Astrocyte (in vitro differentiated cells and primary cell): ENCODE results near the gene RALGDS. TPM values are rescaled to one million over a fixed set of nuclear protein-coding genes. Genes with fewer than 3 reads are reported as not detected.

Experiments
- DNase-seq: peaks from one replicate; pipeline ENCODE4 v3.0.0-alpha.2; 2010; ENCODE audit warnings: low read depth
- FAIRE-seq: peaks from 2 replicates; lab custom pipeline; 2011; peaks lifted over from hg19 to GRCh38; lab: Jason Lieb, UNC
- H2AFZ ChIP-seq: 2 replicates; pipeline ENCODE4 v1.6.0; 2012; ENCODE audit warnings: low read depth, low read length, inconsistent platforms
- H3K27ac ChIP-seq: 2 replicates; pipeline ENCODE4 v1.5.1; 2011; ENCODE audit warnings: low read depth, low read length, inconsistent platforms
- H3K27me3 ChIP-seq: 2 replicates; pipeline ENCODE4 v1.6.0; 2011; ENCODE audit warnings: low read length, inconsistent platforms; ENCODE audit not compliant: insufficient read depth
- H3K36me3 ChIP-seq: 2 replicates; pipeline ENCODE4 v1.5.1; 2011; ENCODE audit warnings: low read length, inconsistent platforms; ENCODE audit not compliant: insufficient read depth
- H3K4me1 ChIP-seq: 2 replicates; pipeline ENCODE4 v1.5.1; 2011; ENCODE audit warnings: low read length, inconsistent platforms; ENCODE audit not compliant: insufficient read depth
- H3K4me2 ChIP-seq: 2 replicates; pipeline ENCODE4 v1.6.0; 2012; ENCODE audit warnings: low read length, inconsistent platforms
- H3K4me3 ChIP-seq: 2 replicates; pipeline ENCODE4 v1.5.1; 2011; ENCODE audit warnings: low read depth, mild to moderate bottlenecking, low read length, inconsistent platforms; ENCODE audit not compliant: insufficient read depth
- H3K79me2 ChIP-seq: 2 replicates; pipeline ENCODE4 v1.6.0; 2012; ENCODE audit warnings: mild to moderate bottlenecking, low read length, inconsistent platforms; ENCODE audit not compliant: insufficient read depth
- H3K9ac ChIP-seq: 2 replicates; pipeline ENCODE4 v1.6.0; 2012; ENCODE audit warnings: mild to moderate bottlenecking, low read length, inconsistent platforms
- H3K9me3 ChIP-seq: 2 replicates; pipeline ENCODE4 v1.5.1; 2012; ENCODE audit warnings: low read depth, mild to moderate bottlenecking, low read length, inconsistent platforms; ENCODE audit not compliant: insufficient read depth
- H4K20me1 ChIP-seq: 2 replicates; pipeline ENCODE4 v1.6.0; 2012; ENCODE audit warnings: low read length, inconsistent platforms; ENCODE audit not compliant: insufficient read depth
- H3K27ac Mint-ChIP-seq: one replicate; pipeline ENCODE4 v1.8.0; 2021; ENCODE audit warnings: mild to moderate bottlenecking, mixed read lengths; ENCODE audit not compliant: unreplicated experiment
- H3K27me3 Mint-ChIP-seq: one replicate; pipeline ENCODE4 v1.8.0; 2021; ENCODE audit warnings: low read depth, mixed read lengths; ENCODE audit not compliant: unreplicated experiment
- H3K36me3 Mint-ChIP-seq: one replicate; pipeline ENCODE4 v1.8.0; 2021; ENCODE audit warnings: low read depth, mixed read lengths; ENCODE audit not compliant: unreplicated experiment
- H3K4me1 Mint-ChIP-seq: one replicate; pipeline ENCODE4 v1.8.0; 2021; ENCODE audit warnings: low read depth, mixed read lengths; ENCODE audit not compliant: unreplicated experiment
- H3K4me3 Mint-ChIP-seq: one replicate; pipeline ENCODE4 v1.8.0; 2021; ENCODE audit warnings: mild to moderate bottlenecking, moderate library complexity, mixed read lengths; ENCODE audit not compliant: unreplicated experiment
- H3K9me3 Mint-ChIP-seq: one replicate; pipeline ENCODE4 v1.8.0; 2021; ENCODE audit warnings: mild to moderate bottlenecking, mixed read lengths; ENCODE audit not compliant: unreplicated experiment
- CTCF ChIP-seq: IDR thresholded peaks from 2 replicates; pipeline ENCODE4 v1.5.1; 2011; ENCODE audit warnings: low read depth, mild to moderate bottlenecking, inconsistent platforms, low read length, moderate library complexity; ENCODE audit not compliant: insufficient read depth
- EZH2 ChIP-seq: IDR thresholded peaks from 2 replicates; pipeline ENCODE4 v1.6.1; 2012; ENCODE audit warnings: mild to moderate bottlenecking, low read length, inconsistent platforms; ENCODE audit not compliant: insufficient read depth
- total RNA-seq: library from RNA; stranded (reverse); gene quantifications from 2 replicates; pipeline ENCODE4 v1.2.1, GENCODE V29; 2021

Gene RALGDS
- total RNA-seq, 1 donor from 2014 or later: 46.6 TPM

GRCh38 chr9:133120501-133121197 is 391 bp downstream of the RALGDS start:
- H3K9me3 Mint-ChIP-seq: no peaks in the 10 kb centered on the region
- peak overlapping the region; percentile 94 for H3K4me2 ChIP-seq
- H2AFZ ChIP-seq: peak overlapping the region; percentile 70
- H3K36me3 Mint-ChIP-seq: peaks cover 6% of the 10 kb centered on the region
- H4K20me1 ChIP-seq: peaks cover 84% of the 10 kb centered on the region
- no peak for DNase-seq
- no peaks in the 10 kb centered on the region for H3K36me3 ChIP-seq
- no peak for TF ChIP-seq CTCF
- TF ChIP-seq EZH2: no peak
- no peak overlapping the region for H3K27ac ChIP-seq
- H3K9me3 ChIP-seq: no peaks in the 10 kb centered on the region
- H3K27me3 Mint-ChIP-seq: no peaks in the 10 kb centered on the region
- H3K79me2 ChIP-seq: peaks cover 49% of the 10 kb centered on the region
- peaks cover 26% of the 10 kb centered on the region for H3K4me1 Mint-ChIP-seq
- H3K4me3 ChIP-seq: peak overlapping the region; percentile 65
- peak overlapping the region; percentile 86 for H3K4me3 Mint-ChIP-seq
- no peak for FAIRE-seq
- no peaks in the 10 kb centered on the region for H3K27me3 ChIP-seq
- peak overlapping the region; percentile 76 for H3K9ac ChIP-seq
- no peak overlapping the region for H3K27ac Mint-ChIP-seq
- H3K4me1 ChIP-seq: peaks cover 43% of the 10 kb centered on the region

GRCh38 chr9:133119846-133120500 is 1.1 kb downstream of the RALGDS start:
- Histone ChIP-seq H3K9me3 (no peaks in the 10 kb centered on the region), H4K20me1 (peaks cover 78% of the 10 kb centered on the region), H3K27me3 (no peaks in the 10 kb centered on the region), H3K4me1 (peaks cover 50% of the 10 kb centered on the region), H3K4me2 (peak overlapping the region; percentile 94), H2AFZ (no peak overlapping the region), H3K27ac (no peak overlapping the region), H3K4me3 (peak overlapping the region; percentile 65), H3K9ac (peak overlapping the region; percentile 76), H3K79me2 (peaks cover 54% of the 10 kb centered on the region), H3K36me3 (no peaks in the 10 kb centered on the region)
- Mint-ChIP-seq H3K4me1 (peaks cover 31% of the 10 kb centered on the region), H3K27ac (no peak overlapping the region), H3K9me3 (no peaks in the 10 kb centered on the region), H3K4me3 (peak overlapping the region; percentile 86), H3K36me3 (peaks cover 4% of the 10 kb centered on the region), H3K27me3 (no peaks in the 10 kb centered on the region)
- FAIRE-seq (no peak), DNase-seq (no peak)
- no peak for TF ChIP-seq EZH2
- TF ChIP-seq CTCF: no peak
